Measurements from ENCODE around the gene KRTAP19-1. TPM values are rescaled to one million over a fixed set of nuclear protein-coding genes. Genes with fewer than 3 reads are reported as not detected.

Gene KRTAP19-1
- total and polyA plus RNA-seq, 2 of the 8 experiments (the other 6 are each of a cell fraction or from before 2014, with no cell fraction given), result not detected

GRCh38 chr21:30434033-30434631 lies 46.0 kb downstream of the KRTAP19-1 start:
- no peak overlapping the region for H3K14ac ChIP-seq (ENCODE audit: insufficient read length)
- ChIA-PET CTCF (ENCODE audit: partially characterized antibody) (interaction anchor here (0.6 to 2.4 kb wide), 22 partner anchors 10 to 1113 kb away, joined by 3 to 20 read pairs (median 3); partner anchors contain the start of gene KRTAP23-1), POLR2A (ENCODE audit: partially characterized antibody) (interaction anchor here (1.1 kb wide), 1 partner anchor 16 kb away, joined by 3 read pairs; no protein-coding TSS in a partner anchor)
- H3K23ac ChIP-seq (ENCODE audit: insufficient read length), result no peak overlapping the region
- DNase-seq (ENCODE audit: low read depth in 1 of 2, low spot score in 2 of 2), result peak; percentile 50 to 61
- no peak overlapping the region for H3K9ac ChIP-seq (replicated peaks in 1 of 4; ENCODE audit: extremely low read depth in 1 of 4, low read depth in 3 of 4, low read length in 3 of 4)
- no peaks in the 10 kb centered on the region for H3K79me1 ChIP-seq (ENCODE audit: low read depth, low read length)
- H3K9me3 ChIP-seq (ENCODE audit: insufficient read depth in 2 of 2, low read depth in 1 of 2, low read length in 1 of 2), result no peaks in the 10 kb centered on the region
- peak; percentile 66 for FAIRE-seq
- no peak overlapping the region for H2AK5ac ChIP-seq (ENCODE audit: low read depth, low read length)
- H3K27ac ChIP-seq (ENCODE audit: low read depth, low read length), result no peak overlapping the region
- H3K56ac ChIP-seq (replicated peaks; ENCODE audit: insufficient read length, low read depth, low read length), result no peak overlapping the region
- H3K79me2 ChIP-seq (ENCODE audit: control insufficient read depth in 1 of 2, insufficient read depth in 2 of 2, low read length in 2 of 2), result no peaks in the 10 kb centered on the region
- H2AFZ ChIP-seq (ENCODE audit: low read length), result no peak overlapping the region
- H3K4me1 ChIP-seq (replicated peaks in 1 of 4; ENCODE audit: control insufficient read depth in 3 of 4, insufficient read depth in 4 of 4, low read length in 3 of 4), result peaks cover 0 to 4% (median 0%) of the 10 kb centered on the region in 4 experiments; a peak in 1 of 7 replicates
- no peaks in the 10 kb centered on the region for H3K27me3 ChIP-seq (replicated peaks in 1 of 4; ENCODE audit: control insufficient read depth in 3 of 4, extremely low read depth in 1 of 4, insufficient read depth in 3 of 4, low read length in 3 of 4)
- no peak overlapping the region for H2BK120ac ChIP-seq (replicated peaks; ENCODE audit: low read depth, low read length)
- 47% methylated on average over 10 of the region's 10 CpGs; no CpG with 5 or more reads in 1 of the 2 experiments for WGBS, 2 experiments (ENCODE audit: extremely low coverage in 1 of 2, insufficient coverage in 1 of 2, insufficient read length in 1 of 2, insufficient replicate concordance in 2 of 2, low coverage in 1 of 2, low lambda C conversion rate in 2 of 2, missing lambda C conversion rate in 1 of 2)
- no peak overlapping the region for H3K4me2 ChIP-seq (ENCODE audit: insufficient read depth in 1 of 2, low read depth in 2 of 2, low read length in 2 of 2)
- no peak overlapping the region for H3K4ac ChIP-seq (replicated peaks; ENCODE audit: insufficient read length, low read depth, low read length)
- H3K23me2 ChIP-seq (ENCODE audit: low read depth, low read length), result no peaks in the 10 kb centered on the region
- H3K18ac ChIP-seq (ENCODE audit: extremely low read depth, low read length), result no peak overlapping the region
- no peak overlapping the region for H4K91ac ChIP-seq (replicated peaks; ENCODE audit: insufficient read length, low read length)
- no peaks in the 10 kb centered on the region for H3K36me3 ChIP-seq (ENCODE audit: control insufficient read depth in 2 of 4, insufficient read depth in 4 of 4, low read length in 3 of 4)
- no peak overlapping the region for H2BK15ac ChIP-seq (ENCODE audit: low read length)
- no peak overlapping the region for H2BK20ac ChIP-seq (ENCODE audit: low read length)
- no peak overlapping the region for H4K5ac ChIP-seq (ENCODE audit: insufficient read length, low read depth, low read length)
- H3K4me3 ChIP-seq (ENCODE audit: extremely low read depth in 1 of 4, insufficient read depth in 2 of 4, low read depth in 3 of 4, low read length in 4 of 4), result no peak overlapping the region
- H2BK12ac ChIP-seq (ENCODE audit: low read depth, low read length), result no peak overlapping the region
- no peaks in the 10 kb centered on the region for H4K20me1 ChIP-seq (replicated peaks in 1 of 2; ENCODE audit: control insufficient read depth in 1 of 2, insufficient read depth in 2 of 2, low read length in 2 of 2)
- no peak overlapping the region for H2BK5ac ChIP-seq (ENCODE audit: low read depth, low read length)
- H4K8ac ChIP-seq (ENCODE audit: extremely low read depth, insufficient read depth, low read length), result no peak overlapping the region
- no peak for TF ChIP-seq CREB1 (IDR thresholded peaks at IDR 0.05)
- TF ChIP-seq TCF12 (IDR thresholded peaks at IDR 0.05; ENCODE audit: low read depth, low read length), result no peak
- TF ChIP-seq ASH2L (IDR thresholded peaks at IDR 0.05; ENCODE audit: low read length), result no peak
- TF ChIP-seq RAD21 (IDR thresholded peaks at IDR 0.05 in 1 of 2, conservative IDR thresholded peaks at IDR 0.05 in 1 of 2; ENCODE audit: low read depth in 2 of 2, low read length in 2 of 2), result peak; percentile 64 to 74
- TF ChIP-seq, protein P1, sequence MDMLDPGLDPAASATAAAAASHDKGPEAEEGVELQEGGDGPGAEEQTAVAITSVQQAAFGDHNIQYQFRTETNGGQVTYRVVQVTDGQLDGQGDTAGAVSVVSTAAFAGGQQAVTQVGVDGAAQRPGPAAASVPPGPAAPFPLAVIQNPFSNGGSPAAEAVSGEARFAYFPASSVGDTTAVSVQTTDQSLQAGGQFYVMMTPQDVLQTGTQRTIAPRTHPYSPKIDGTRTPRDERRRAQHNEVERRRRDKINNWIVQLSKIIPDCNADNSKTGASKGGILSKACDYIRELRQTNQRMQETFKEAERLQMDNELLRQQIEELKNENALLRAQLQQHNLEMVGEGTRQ (IDR thresholded peaks at IDR 0.05; ENCODE audit: low read length), result no peak
- no peak for TF ChIP-seq CEBPB (IDR thresholded peaks at IDR 0.05; ENCODE audit: low read depth, low read length)
- TF ChIP-seq, protein P2, sequence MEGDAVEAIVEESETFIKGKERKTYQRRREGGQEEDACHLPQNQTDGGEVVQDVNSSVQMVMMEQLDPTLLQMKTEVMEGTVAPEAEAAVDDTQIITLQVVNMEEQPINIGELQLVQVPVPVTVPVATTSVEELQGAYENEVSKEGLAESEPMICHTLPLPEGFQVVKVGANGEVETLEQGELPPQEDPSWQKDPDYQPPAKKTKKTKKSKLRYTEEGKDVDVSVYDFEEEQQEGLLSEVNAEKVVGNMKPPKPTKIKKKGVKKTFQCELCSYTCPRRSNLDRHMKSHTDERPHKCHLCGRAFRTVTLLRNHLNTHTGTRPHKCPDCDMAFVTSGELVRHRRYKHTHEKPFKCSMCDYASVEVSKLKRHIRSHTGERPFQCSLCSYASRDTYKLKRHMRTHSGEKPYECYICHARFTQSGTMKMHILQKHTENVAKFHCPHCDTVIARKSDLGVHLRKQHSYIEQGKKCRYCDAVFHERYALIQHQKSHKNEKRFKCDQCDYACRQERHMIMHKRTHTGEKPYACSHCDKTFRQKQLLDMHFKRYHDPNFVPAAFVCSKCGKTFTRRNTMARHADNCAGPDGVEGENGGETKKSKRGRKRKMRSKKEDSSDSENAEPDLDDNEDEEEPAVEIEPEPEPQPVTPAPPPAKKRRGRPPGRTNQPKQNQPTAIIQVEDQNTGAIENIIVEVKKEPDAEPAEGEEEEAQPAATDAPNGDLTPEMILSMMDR (IDR thresholded peaks at IDR 0.05; ENCODE audit: control extremely low read depth in 1 of 3, insufficient read depth in 1 of 3, low read depth in 1 of 3, low read length in 3 of 3), result peak; percentile 68 to 77 (median 70)
- TF ChIP-seq, protein P3, sequence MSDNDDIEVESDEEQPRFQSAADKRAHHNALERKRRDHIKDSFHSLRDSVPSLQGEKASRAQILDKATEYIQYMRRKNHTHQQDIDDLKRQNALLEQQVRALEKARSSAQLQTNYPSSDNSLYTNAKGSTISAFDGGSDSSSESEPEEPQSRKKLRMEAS (IDR thresholded peaks at IDR 0.05), result peak; percentile 52; the same call in 1 of the 2 replicates
- peak; percentile 52; the same call in 1 of the 2 replicates for TF ChIP-seq JUND (IDR thresholded peaks at IDR 0.05; ENCODE audit: low read length)
